HEK293 (cell line): ENCODE results near the gene RSU1.

ENCODE experiments used
- KLF9 ChIP-seq: fragments of 450-650 bp; formaldehyde crosslinking; IDR thresholded peaks from 2 replicates; pipeline ENCODE4 v1.5.1; 2016; ENCODE audit warnings: missing biosample characterization, missing genetic modification characterization, low read depth
- REST ChIP-seq: fragments of 450-650 bp; formaldehyde crosslinking; IDR thresholded peaks from 2 replicates; pipeline ENCODE4 v1.5.1; 2016; ENCODE audit warnings: missing biosample characterization, missing genetic modification characterization
- ZNF23 ChIP-seq: fragments of 450-650 bp; formaldehyde crosslinking; IDR thresholded peaks from 2 replicates; pipeline ENCODE4 v1.5.1; 2016; ENCODE audit warnings: missing biosample characterization, missing genetic modification characterization, borderline replicate concordance
- ZNF645 ChIP-seq: fragments of 450-650 bp; formaldehyde crosslinking; IDR thresholded peaks from 2 replicates; pipeline ENCODE4; 2016; ENCODE audit warnings: missing biosample characterization, missing genetic modification characterization
- TF ChIP-seq, protein P1 (sequence below): fragments of 450-650 bp; formaldehyde crosslinking; IDR thresholded peaks from 2 replicates; pipeline ENCODE4 v1.5.1; 2016; ENCODE audit warnings: missing biosample characterization, missing genetic modification characterization
- TF ChIP-seq, protein P2 (sequence below): fragments of 450-650 bp; formaldehyde crosslinking; IDR thresholded peaks from 2 replicates; pipeline ENCODE4 v1.5.1; 2016; ENCODE audit warnings: missing biosample characterization, missing genetic modification characterization

DNA sequence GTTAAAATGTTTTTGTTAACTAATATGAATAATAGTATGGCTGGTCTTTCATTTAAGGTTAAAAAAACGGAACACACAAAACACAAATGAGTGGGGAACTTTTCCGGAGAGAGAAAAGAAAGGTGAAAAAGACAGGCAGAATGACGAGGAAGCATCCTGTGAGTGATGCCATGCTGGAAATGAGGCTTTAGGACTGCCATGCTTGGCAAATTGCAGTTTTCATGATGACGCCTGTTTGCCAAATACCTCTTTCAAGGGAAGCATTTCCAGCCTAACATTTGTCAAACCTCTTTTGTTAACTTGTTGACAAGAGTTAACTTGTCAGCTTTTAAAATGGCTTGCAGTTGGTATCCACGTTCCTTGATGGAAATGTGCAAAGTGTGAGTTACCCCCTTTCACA lies 127.5 kb downstream of the RSU1 start:
- TF ChIP-seq REST (tag by site-specific recombination): no peak
- TF ChIP-seq ZNF23 (tag by site-specific recombination): no peak
- TF ChIP-seq KLF9: no peak
- TF ChIP-seq, protein P1, sequence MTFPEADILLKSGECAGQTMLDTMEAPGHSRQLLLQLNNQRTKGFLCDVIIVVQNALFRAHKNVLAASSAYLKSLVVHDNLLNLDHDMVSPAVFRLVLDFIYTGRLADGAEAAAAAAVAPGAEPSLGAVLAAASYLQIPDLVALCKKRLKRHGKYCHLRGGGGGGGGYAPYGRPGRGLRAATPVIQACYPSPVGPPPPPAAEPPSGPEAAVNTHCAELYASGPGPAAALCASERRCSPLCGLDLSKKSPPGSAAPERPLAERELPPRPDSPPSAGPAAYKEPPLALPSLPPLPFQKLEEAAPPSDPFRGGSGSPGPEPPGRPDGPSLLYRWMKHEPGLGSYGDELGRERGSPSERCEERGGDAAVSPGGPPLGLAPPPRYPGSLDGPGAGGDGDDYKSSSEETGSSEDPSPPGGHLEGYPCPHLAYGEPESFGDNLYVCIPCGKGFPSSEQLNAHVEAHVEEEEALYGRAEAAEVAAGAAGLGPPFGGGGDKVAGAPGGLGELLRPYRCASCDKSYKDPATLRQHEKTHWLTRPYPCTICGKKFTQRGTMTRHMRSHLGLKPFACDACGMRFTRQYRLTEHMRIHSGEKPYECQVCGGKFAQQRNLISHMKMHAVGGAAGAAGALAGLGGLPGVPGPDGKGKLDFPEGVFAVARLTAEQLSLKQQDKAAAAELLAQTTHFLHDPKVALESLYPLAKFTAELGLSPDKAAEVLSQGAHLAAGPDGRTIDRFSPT (tag by site-specific recombination): no peak
- TF ChIP-seq ZNF645 (tag by site-specific recombination): no peak
- TF ChIP-seq, protein P2, sequence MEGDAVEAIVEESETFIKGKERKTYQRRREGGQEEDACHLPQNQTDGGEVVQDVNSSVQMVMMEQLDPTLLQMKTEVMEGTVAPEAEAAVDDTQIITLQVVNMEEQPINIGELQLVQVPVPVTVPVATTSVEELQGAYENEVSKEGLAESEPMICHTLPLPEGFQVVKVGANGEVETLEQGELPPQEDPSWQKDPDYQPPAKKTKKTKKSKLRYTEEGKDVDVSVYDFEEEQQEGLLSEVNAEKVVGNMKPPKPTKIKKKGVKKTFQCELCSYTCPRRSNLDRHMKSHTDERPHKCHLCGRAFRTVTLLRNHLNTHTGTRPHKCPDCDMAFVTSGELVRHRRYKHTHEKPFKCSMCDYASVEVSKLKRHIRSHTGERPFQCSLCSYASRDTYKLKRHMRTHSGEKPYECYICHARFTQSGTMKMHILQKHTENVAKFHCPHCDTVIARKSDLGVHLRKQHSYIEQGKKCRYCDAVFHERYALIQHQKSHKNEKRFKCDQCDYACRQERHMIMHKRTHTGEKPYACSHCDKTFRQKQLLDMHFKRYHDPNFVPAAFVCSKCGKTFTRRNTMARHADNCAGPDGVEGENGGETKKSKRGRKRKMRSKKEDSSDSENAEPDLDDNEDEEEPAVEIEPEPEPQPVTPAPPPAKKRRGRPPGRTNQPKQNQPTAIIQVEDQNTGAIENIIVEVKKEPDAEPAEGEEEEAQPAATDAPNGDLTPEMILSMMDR: no peak
